ENCODE results near the gene KCNK1.

DNA sequence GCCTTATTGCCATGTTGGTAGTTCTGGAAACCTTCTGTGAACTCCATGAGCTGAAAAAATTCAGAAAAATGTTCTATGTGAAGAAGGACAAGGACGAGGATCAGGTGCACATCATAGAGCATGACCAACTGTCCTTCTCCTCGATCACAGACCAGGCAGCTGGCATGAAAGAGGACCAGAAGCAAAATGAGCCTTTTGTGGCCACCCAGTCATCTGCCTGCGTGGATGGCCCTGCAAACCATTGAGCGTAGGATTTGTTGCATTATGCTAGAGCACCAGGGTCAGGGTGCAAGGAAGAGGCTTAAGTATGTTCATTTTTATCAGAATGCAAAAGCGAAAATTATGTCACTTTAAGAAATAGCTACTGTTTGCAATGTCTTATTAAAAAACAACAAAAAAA, 57.4 kb downstream of the KCNK1 start:
- TF ChIP-seq, protein P1, sequence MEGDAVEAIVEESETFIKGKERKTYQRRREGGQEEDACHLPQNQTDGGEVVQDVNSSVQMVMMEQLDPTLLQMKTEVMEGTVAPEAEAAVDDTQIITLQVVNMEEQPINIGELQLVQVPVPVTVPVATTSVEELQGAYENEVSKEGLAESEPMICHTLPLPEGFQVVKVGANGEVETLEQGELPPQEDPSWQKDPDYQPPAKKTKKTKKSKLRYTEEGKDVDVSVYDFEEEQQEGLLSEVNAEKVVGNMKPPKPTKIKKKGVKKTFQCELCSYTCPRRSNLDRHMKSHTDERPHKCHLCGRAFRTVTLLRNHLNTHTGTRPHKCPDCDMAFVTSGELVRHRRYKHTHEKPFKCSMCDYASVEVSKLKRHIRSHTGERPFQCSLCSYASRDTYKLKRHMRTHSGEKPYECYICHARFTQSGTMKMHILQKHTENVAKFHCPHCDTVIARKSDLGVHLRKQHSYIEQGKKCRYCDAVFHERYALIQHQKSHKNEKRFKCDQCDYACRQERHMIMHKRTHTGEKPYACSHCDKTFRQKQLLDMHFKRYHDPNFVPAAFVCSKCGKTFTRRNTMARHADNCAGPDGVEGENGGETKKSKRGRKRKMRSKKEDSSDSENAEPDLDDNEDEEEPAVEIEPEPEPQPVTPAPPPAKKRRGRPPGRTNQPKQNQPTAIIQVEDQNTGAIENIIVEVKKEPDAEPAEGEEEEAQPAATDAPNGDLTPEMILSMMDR (IDR thresholded peaks at IDR 0.05), result no peak
- TF ChIP-seq POLR2AphosphoS5 (IDR thresholded peaks at IDR 0.05) (no peak), POLR2A (IDR thresholded peaks at IDR 0.05) (no peak)
